GM13977 (cell line): ENCODE measurements around the gene GNB1.
"Not testable (repeated sequence)": the region's sequence is repeated elsewhere in the genome, so short reads cannot be mapped to it uniquely, and the experiment has no call there.

ENCODE experiments used
- DNase-seq: peaks from one replicate; pipeline ENCODE4 v3.0.0; 2012; ENCODE audit warnings: low spot score
- CTCF ChIP-seq: IDR thresholded peaks from 2 replicates; pipeline ENCODE4 v1.5.1; 2012; ENCODE audit warnings: mild to moderate bottlenecking, control low read depth; ENCODE audit not compliant: insufficient read depth; ENCODE audit errors: extremely low read depth, missing control alignments
- in situ Hi-C: fragments of 300-500 bp; cut with MboI; formaldehyde crosslinking; loops from one replicate; pipeline ENCODE4 v1.12.0; 2022; ENCODE audit warnings: low sequenced_read_pairs, low pct_unique_long_range_greater_than_20kb, mixed read lengths, inconsistent platforms; ENCODE audit not compliant: unreplicated experiment

Gene GNB1

GRCh38 chr1:1937061-1937460, 46.2 kb upstream of the GNB1 start:
- in situ Hi-C loops: no loop called here
- no peak for DNase-seq
- no peak for TF ChIP-seq CTCF

- DNase-seq, in situ Hi-C loops: not testable (repeated sequence)
These were observed 44.0 kb upstream of the GNB1 start for GRCh38 chr1:1934848-1935247.

- TF ChIP-seq CTCF: no peak
- in situ Hi-C loops: no loop called here
- no peak for DNase-seq
These were observed 39.0 kb upstream of the GNB1 start for GRCh38 chr1:1929639-1930545.

- in situ Hi-C loops: no loop called here
- no peak for DNase-seq
- no peak for TF ChIP-seq CTCF
These were observed 38.3 kb upstream of the GNB1 start for GRCh38 chr1:1929102-1929638.

- in situ Hi-C loops: no loop called here
- DNase-seq: no peak
- no peak for TF ChIP-seq CTCF
These were observed 37.6 kb upstream of the GNB1 start for GRCh38 chr1:1928231-1929101.

GRCh38 chr1:1927751-1928150, 36.9 kb upstream of the GNB1 start:
- in situ Hi-C loops: no loop called here
- no peak for TF ChIP-seq CTCF
- DNase-seq: no peak
